ENCODE results near the gene ATXN1. TPM values are rescaled to one million over a fixed set of nuclear protein-coding genes. Genes with fewer than 3 reads are reported as not detected.

Gene ATXN1
- total RNA-seq, 4 donors from 2014 or later = 48.7 to 166 (median 105) TPM

- Histone ChIP-seq H3K4me1 (peaks cover 21 to 49% (median 28%) of the 10 kb centered on the region in 4 donors), H3K27ac (peak overlapping the region; percentile 75 to 84 (median 77)), H3K4me3 (peak overlapping the region in 1 of 4 donors; percentile 3), H3K36me3 (no peaks in the 10 kb centered on the region), H3K27me3 (no peaks in the 10 kb centered on the region), H3K9me3 (no peaks in the 10 kb centered on the region)
- WGBS, 2 donors (ENCODE audit: low coverage in 1 of 2) = 78 to 86% methylated on average over 8 to 21 of the region's 21 CpGs
- no peak for DNase-seq
- intact Hi-C loops (cut with DNase I; ENCODE audit: low total_unique reads) (no loop called here), in situ Hi-C loops (cut with MboI; ENCODE audit: low pct_ligation_motif_present in 1 of 4, low pct_unique_long_range_greater_than_20kb in 1 of 4, low sequenced_read_pairs in 3 of 4) (no loop called here)
- no peak for TF ChIP-seq CTCF (IDR thresholded peaks at IDR 0.05)
- TF ChIP-seq EP300 (IDR thresholded peaks at IDR 0.05; ENCODE audit: low read depth) = no peak
- TF ChIP-seq POLR2A (IDR thresholded peaks at IDR 0.05) = no peak
- TF ChIP-seq POLR2AphosphoS5 (IDR thresholded peaks at IDR 0.05) = no peak
Observed at GRCh38 chr6:16320533-16321340, 440.5 kb downstream of the ATXN1 start.

GRCh38 chr6:16319813-16320532 is 441.3 kb downstream of the ATXN1 start:
- in situ Hi-C loops (cut with MboI; ENCODE audit: low pct_ligation_motif_present in 1 of 4, low pct_unique_long_range_greater_than_20kb in 1 of 4, low sequenced_read_pairs in 3 of 4) (no loop called here), intact Hi-C loops (cut with DNase I; ENCODE audit: low total_unique reads) (no loop called here)
- H3K27me3 ChIP-seq = no peaks in the 10 kb centered on the region
- H3K36me3 ChIP-seq = no peaks in the 10 kb centered on the region
- no peaks in the 10 kb centered on the region for H3K9me3 ChIP-seq
- peaks cover 21 to 49% (median 28%) of the 10 kb centered on the region in 4 donors for H3K4me1 ChIP-seq
- peak overlapping the region in 1 of 4 donors; percentile 3 for H3K4me3 ChIP-seq
- DNase-seq = peak; percentile 41
- H3K27ac ChIP-seq = peak overlapping the region; percentile 75 to 84 (median 77)
- WGBS, 2 donors (ENCODE audit: low coverage in 1 of 2) = 27 to 48% methylated on average over 6 to 16 of the region's 16 CpGs
- TF ChIP-seq CTCF (IDR thresholded peaks at IDR 0.05) (no peak), POLR2AphosphoS5 (IDR thresholded peaks at IDR 0.05) (peak in 2 of 3 donors; percentile 22 to 41), EP300 (IDR thresholded peaks at IDR 0.05; ENCODE audit: low read depth) (no peak)

GRCh38 chr6:16318953-16319720 is 442.1 kb downstream of the ATXN1 start:
- no peaks in the 10 kb centered on the region for H3K36me3 ChIP-seq
- H3K27ac ChIP-seq = peak overlapping the region; percentile 75 to 84 (median 77)
- no peaks in the 10 kb centered on the region for H3K27me3 ChIP-seq
- H3K9me3 ChIP-seq = no peaks in the 10 kb centered on the region
- in situ Hi-C loops (cut with MboI; ENCODE audit: low pct_ligation_motif_present in 1 of 4, low pct_unique_long_range_greater_than_20kb in 1 of 4, low sequenced_read_pairs in 3 of 4) (no loop called here), intact Hi-C loops (cut with DNase I; ENCODE audit: low total_unique reads) (no loop called here)
- DNase-seq = no peak
- H3K4me1 ChIP-seq = peaks cover 21 to 49% (median 28%) of the 10 kb centered on the region in 4 donors
- WGBS, 2 donors (ENCODE audit: low coverage in 1 of 2) = 92 to 95% methylated on average over 5 to 8 of the region's 8 CpGs
- H3K4me3 ChIP-seq = no peak overlapping the region
- no peak for TF ChIP-seq POLR2AphosphoS5 (IDR thresholded peaks at IDR 0.05)
- no peak for TF ChIP-seq CTCF (IDR thresholded peaks at IDR 0.05)
- no peak for TF ChIP-seq POLR2A (IDR thresholded peaks at IDR 0.05)
- no peak for TF ChIP-seq EP300 (IDR thresholded peaks at IDR 0.05; ENCODE audit: low read depth)

GRCh38 chr6:16318538-16318937 is 442.7 kb downstream of the ATXN1 start:
- no peak for DNase-seq
- in situ Hi-C loops (cut with MboI; ENCODE audit: low pct_ligation_motif_present in 1 of 4, low pct_unique_long_range_greater_than_20kb in 1 of 4, low sequenced_read_pairs in 3 of 4) = no loop called here
- Histone ChIP-seq H3K4me1 (peaks cover 21 to 49% (median 28%) of the 10 kb centered on the region in 4 donors), H3K27me3 (no peaks in the 10 kb centered on the region), H3K4me3 (no peak overlapping the region), H3K9me3 (no peaks in the 10 kb centered on the region), H3K27ac (peak overlapping the region; percentile 75 to 84 (median 77)), H3K36me3 (no peaks in the 10 kb centered on the region)
- no peak for TF ChIP-seq POLR2AphosphoS5 (IDR thresholded peaks at IDR 0.05)
- TF ChIP-seq EP300 (IDR thresholded peaks at IDR 0.05; ENCODE audit: low read depth) = no peak
- no peak for TF ChIP-seq POLR2A (IDR thresholded peaks at IDR 0.05)
- no peak for TF ChIP-seq CTCF (IDR thresholded peaks at IDR 0.05)
- WGBS, 2 donors (ENCODE audit: low coverage in 1 of 2) = 29 to 56% methylated on average over 1 to 6 of the region's 6 CpGs
- intact Hi-C loops (cut with DNase I; ENCODE audit: low total_unique reads) = no loop called here

Data from transverse colon (tissue), 4 donors.